Activated CD8-positive, alpha-beta T cell treated with anti-CD3 and anti-CD28 coated beads for 36 hours (primary cell): Measurements from ENCODE around the gene SLC4A1. TPM values are rescaled to one million over a fixed set of nuclear protein-coding genes. Genes with fewer than 3 reads are reported as not detected.

Source experiments
- ATAC-seq: fragments of 200-7000 bp; cut with Tn5 transposase; one replicate; pipeline ENCODE4 v1.10.0; 2021; ENCODE audit warnings: mild to moderate bottlenecking, moderate library complexity
- CTCF ChIA-PET: fragments of 350-600 bp; sonication (Branson Sonifier 250); formaldehyde crosslinking; loops from one replicate; lab custom pipeline; 2021; ENCODE audit warnings: antibody characterized with exemption; lab: Charles Lee
- POLR2A ChIA-PET: fragments of 350-600 bp; sonication (Branson Sonifier 250); formaldehyde crosslinking; loops from one replicate; lab custom pipeline; 2021; ENCODE audit warnings: antibody characterized with exemption; lab: Charles Lee
- DNase-seq: peaks from one replicate; pipeline ENCODE4 v3.0.0-alpha.2; 2020
- H3K27ac Mint-ChIP-seq: one replicate; pipeline ENCODE4 v1.8.0; 2021; ENCODE audit warnings: mild to moderate bottlenecking, mixed read lengths
- H3K27me3 Mint-ChIP-seq: one replicate; pipeline ENCODE4 v1.8.0; 2021; ENCODE audit warnings: mixed read lengths
- H3K36me3 Mint-ChIP-seq: one replicate; pipeline ENCODE4 v1.8.0; 2021; ENCODE audit warnings: low read depth, mixed read lengths
- H3K4me1 Mint-ChIP-seq: one replicate; pipeline ENCODE4 v1.8.0; 2021; ENCODE audit warnings: low read depth, mixed read lengths
- H3K4me3 Mint-ChIP-seq: one replicate; pipeline ENCODE4 v1.8.0; 2021; ENCODE audit warnings: mild to moderate bottlenecking, moderate library complexity, mixed read lengths
- H3K9me3 Mint-ChIP-seq: one replicate; pipeline ENCODE4 v1.8.0; 2021; ENCODE audit warnings: mixed read lengths
- intact Hi-C: fragments of 100-400 bp; cut with micrococcal nuclease; formaldehyde crosslinking; loops from one replicate; pipeline ENCODE4 v1.10.0; 2022
- total RNA-seq, 2 experiments: library from RNA; stranded (reverse); gene quantifications; one replicate each; pipeline ENCODE4 v1.2.3, GENCODE V29; 2021
- TF ChIP-seq, protein P1 (sequence below): fragments of 200-600 bp; IDR thresholded peaks from one replicate; pipeline ENCODE4 v1.8.0; 2022; ENCODE audit warnings: antibody characterized with exemption, mild to moderate bottlenecking

Gene SLC4A1
- total RNA-seq, 2 experiments from 2014 or later = not detected

DNA sequence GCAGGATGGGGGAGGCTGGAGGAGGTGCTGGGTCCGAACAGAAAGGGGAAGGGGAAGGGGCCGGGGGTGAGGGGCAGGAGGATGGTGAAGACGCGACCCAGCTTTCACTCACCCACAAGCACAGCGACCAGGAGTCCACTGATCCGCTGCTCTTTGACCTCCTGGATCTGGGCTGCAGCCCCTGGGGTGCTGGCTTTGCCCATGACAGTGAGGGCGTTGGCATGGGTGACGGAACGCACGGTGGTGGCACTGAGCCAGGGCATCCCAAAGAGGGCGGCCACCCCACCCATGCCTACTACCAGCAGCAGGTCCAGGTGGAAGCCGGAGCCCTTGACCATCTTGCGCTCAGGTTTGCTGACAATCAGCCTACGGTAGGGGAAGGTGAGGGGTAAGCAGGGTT is 14.9 kb downstream of the SLC4A1 start:
- no peak overlapping the region for H3K4me3 Mint-ChIP-seq
- no peak for DNase-seq
- H3K27me3 Mint-ChIP-seq = no peaks in the 10 kb centered on the region
- ChIA-PET CTCF (no interaction called here), POLR2A (interaction anchor here (0.6 kb wide), 1 partner anchor 17 kb away, joined by 3 read pairs; no protein-coding TSS in a partner anchor)
- TF ChIP-seq, protein P1, sequence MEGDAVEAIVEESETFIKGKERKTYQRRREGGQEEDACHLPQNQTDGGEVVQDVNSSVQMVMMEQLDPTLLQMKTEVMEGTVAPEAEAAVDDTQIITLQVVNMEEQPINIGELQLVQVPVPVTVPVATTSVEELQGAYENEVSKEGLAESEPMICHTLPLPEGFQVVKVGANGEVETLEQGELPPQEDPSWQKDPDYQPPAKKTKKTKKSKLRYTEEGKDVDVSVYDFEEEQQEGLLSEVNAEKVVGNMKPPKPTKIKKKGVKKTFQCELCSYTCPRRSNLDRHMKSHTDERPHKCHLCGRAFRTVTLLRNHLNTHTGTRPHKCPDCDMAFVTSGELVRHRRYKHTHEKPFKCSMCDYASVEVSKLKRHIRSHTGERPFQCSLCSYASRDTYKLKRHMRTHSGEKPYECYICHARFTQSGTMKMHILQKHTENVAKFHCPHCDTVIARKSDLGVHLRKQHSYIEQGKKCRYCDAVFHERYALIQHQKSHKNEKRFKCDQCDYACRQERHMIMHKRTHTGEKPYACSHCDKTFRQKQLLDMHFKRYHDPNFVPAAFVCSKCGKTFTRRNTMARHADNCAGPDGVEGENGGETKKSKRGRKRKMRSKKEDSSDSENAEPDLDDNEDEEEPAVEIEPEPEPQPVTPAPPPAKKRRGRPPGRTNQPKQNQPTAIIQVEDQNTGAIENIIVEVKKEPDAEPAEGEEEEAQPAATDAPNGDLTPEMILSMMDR = no peak
- no peak overlapping the region for H3K27ac Mint-ChIP-seq
- H3K9me3 Mint-ChIP-seq = no peaks in the 10 kb centered on the region
- ATAC-seq = no peak
- intact Hi-C loops = no loop called here
- H3K4me1 Mint-ChIP-seq = peaks cover 16% of the 10 kb centered on the region
- H3K36me3 Mint-ChIP-seq = no peaks in the 10 kb centered on the region

DNA sequence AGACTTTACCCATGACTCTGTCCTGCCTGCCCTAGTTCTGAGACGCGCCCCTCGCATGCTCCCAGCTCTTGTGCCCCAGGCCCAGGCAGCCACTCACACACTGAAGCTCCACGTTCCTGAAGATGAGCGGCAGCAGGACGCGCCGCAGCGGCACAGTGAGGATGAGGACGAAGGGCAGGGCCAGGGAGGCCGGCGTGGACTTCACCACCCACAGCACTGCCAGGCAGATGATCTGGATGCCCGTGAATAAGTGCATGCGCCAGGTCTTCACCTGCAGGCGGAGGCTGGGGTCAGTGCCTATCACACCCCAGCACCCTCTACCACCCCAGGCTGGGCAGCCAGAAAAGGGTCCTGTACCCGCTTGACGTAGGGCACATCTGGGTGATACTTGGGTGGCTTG is 16.9 kb downstream of the SLC4A1 start:
- CTCF ChIA-PET = interaction anchor here (0.9 kb wide), 1 partner anchor 41 kb away, joined by 4 read pairs; no protein-coding TSS in a partner anchor
- TF ChIP-seq, protein P1 = no peak
- no peak overlapping the region for H3K27ac Mint-ChIP-seq
- POLR2A ChIA-PET = no interaction called here
- DNase-seq (no peak), ATAC-seq (no peak)
- H3K4me3 Mint-ChIP-seq = no peak overlapping the region
- H3K36me3 Mint-ChIP-seq = no peaks in the 10 kb centered on the region
- H3K4me1 Mint-ChIP-seq = peaks cover 35% of the 10 kb centered on the region
- H3K9me3 Mint-ChIP-seq = no peaks in the 10 kb centered on the region
- no peaks in the 10 kb centered on the region for H3K27me3 Mint-ChIP-seq
- intact Hi-C loops = no loop called here

DNA sequence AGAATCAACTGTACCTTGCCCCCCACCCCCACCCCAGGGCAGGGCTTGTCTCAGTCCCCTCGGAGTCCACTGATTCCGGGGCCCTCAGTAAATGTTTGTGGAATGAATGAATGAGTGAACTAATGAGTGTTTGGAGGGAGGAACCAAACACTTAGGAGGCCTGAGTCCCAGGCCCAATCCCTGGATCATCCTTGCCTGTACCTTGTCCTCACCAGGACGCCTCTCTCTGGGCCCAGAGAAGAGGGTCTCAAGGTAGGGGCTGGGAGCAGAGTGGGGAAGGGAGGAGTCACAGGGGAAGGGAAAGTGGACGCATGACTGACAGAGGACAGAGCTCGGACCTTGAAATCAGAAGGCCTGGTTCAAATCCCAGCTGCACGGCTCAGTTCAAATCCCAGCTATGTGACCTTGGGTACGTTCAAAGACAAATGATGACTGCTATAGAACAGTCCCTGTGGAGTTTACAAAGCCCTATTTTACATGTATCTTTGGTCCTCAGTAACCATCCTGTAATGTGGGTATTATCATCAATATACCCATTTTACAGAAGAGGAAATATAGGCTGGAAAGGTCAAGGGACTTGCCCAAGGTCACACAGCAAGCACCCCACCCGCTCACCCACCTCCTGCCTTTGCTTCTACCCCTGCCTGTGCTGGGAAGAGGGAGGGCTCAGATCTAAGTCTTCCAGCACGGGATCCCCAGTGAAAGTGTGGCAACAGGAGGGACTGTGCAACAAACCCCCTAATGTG is 18.3 kb downstream of the SLC4A1 start:
- H3K4me1 Mint-ChIP-seq = peaks cover 46% of the 10 kb centered on the region
- no peaks in the 10 kb centered on the region for H3K9me3 Mint-ChIP-seq
- ATAC-seq (no peak), DNase-seq (no peak)
- TF ChIP-seq, protein P1 = no peak
- H3K27me3 Mint-ChIP-seq = no peaks in the 10 kb centered on the region
- ChIA-PET POLR2A (interaction anchor here (1.4 kb wide), 1 partner anchor 9 kb away, joined by 3 read pairs; no protein-coding TSS in a partner anchor), CTCF (no interaction called here)
- H3K4me3 Mint-ChIP-seq = no peak overlapping the region
- H3K36me3 Mint-ChIP-seq = no peaks in the 10 kb centered on the region
- H3K27ac Mint-ChIP-seq = peak overlapping the region; percentile 66
- intact Hi-C loops = no loop called here

DNA sequence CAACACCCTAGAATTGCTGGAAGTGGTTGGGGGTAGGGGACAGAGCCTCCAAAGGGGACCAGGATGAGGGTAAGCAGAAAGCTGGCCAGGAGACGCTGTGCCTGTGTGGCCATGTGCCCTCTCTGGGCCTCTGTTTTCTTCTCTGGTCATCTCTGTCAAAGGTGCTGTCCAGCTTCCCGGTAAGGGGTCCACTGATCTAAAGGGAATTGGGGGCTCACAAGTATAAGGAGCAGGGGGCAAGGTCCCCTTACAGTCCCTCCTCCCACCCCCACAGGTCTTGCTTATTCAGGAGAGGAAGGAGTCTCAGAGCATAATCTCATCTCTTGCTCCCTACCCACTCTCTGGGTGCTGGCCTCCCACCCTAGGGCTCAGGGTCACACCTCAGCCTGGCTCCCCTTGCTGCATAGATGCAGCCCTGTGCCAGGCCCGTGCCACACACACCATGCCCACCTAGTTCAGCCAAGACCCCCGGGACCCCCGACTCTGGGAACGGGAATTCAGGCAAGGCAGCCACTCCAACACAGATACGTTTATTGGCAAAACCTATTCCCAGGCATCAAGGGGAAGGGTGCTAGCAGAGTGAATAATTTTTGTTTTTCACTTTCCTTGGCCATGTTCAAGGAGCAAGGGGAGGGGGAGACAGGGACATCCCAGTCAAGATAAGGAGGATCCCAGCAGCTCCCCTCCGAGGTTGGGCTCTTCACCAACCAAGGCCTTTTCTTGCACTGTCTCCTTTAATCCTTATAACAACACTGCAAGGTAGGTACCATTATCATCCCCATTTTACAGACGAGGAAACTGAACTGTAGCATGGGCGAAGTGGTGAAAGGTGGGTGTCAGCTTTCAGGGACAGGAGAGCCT is 19.8 kb downstream of the SLC4A1 start:
- intact Hi-C loops = no loop called here
- CTCF ChIA-PET = interaction anchor here (1.0 to 1.3 kb wide), 3 partner anchors 83 to 106 kb away, joined by 3 to 5 read pairs (median 3); no protein-coding TSS in a partner anchor
- peak overlapping the region; percentile 57 for H3K27ac Mint-ChIP-seq
- H3K36me3 Mint-ChIP-seq = no peaks in the 10 kb centered on the region
- ATAC-seq (no peak), DNase-seq (no peak)
- no peaks in the 10 kb centered on the region for H3K9me3 Mint-ChIP-seq
- no peak overlapping the region for H3K4me3 Mint-ChIP-seq
- TF ChIP-seq, protein P1 = no peak
- POLR2A ChIA-PET = interaction anchor here (1.4 to 3.6 kb wide), 3 partner anchors 11 to 29 kb away, joined by 3 to 20 read pairs (median 4); partner anchors contain the start of gene UBTF
- H3K4me1 Mint-ChIP-seq = peaks cover 48% of the 10 kb centered on the region
- no peaks in the 10 kb centered on the region for H3K27me3 Mint-ChIP-seq
